ENCODE results near the gene CTDSPL. TPM values are rescaled to one million over a fixed set of nuclear protein-coding genes. Genes with fewer than 3 reads are reported as not detected.

CTDSPL gene
- total and polyA plus RNA-seq, 2 of the 8 experiments (the other 6 are each of a cell fraction or from before 2014, with no cell fraction given) = 20.3 to 42.2 TPM

DNA sequence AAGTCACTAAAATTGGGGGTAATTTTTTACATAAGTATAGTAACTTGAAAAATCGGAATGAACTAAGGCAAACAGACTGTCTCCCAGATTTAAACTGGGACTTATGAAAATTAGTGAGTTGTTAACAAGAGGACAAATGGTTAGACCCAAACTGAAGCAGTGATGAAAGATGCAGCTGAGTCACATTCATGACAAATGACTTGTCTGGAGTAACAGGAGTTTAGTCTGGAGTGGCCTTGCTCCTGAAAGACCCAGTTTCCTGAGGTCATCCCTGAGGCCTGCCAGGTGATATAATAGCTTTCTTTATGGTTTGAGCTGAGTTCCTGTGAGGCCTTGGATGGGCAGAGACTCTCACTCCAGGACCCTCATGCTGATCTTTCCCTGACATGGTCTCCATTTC, 9.6 kb upstream of the CTDSPL start (continued):
- TF ChIP-seq KDM4A (IDR thresholded peaks at IDR 0.05; ENCODE audit: low read depth, low read length, severe bottlenecking) = no peak
- TF ChIP-seq NANOG (IDR thresholded peaks at IDR 0.05; ENCODE audit: insufficient read depth, low read depth, low read length, poor library complexity, severe bottlenecking) = no peak
- no peak for TF ChIP-seq CBX5 (IDR thresholded peaks at IDR 0.05; ENCODE audit: low read depth, low read length)
